Measurements from ENCODE around the gene GAL3ST1.
A peak's percentile ranks its signal among the peaks of the same experiment; 100 is the strongest.
"Not testable (repeated sequence)": the region's sequence is repeated elsewhere in the genome, so short reads cannot be mapped to it uniquely, and the experiment has no call there.

GAL3ST1 gene

DNA sequence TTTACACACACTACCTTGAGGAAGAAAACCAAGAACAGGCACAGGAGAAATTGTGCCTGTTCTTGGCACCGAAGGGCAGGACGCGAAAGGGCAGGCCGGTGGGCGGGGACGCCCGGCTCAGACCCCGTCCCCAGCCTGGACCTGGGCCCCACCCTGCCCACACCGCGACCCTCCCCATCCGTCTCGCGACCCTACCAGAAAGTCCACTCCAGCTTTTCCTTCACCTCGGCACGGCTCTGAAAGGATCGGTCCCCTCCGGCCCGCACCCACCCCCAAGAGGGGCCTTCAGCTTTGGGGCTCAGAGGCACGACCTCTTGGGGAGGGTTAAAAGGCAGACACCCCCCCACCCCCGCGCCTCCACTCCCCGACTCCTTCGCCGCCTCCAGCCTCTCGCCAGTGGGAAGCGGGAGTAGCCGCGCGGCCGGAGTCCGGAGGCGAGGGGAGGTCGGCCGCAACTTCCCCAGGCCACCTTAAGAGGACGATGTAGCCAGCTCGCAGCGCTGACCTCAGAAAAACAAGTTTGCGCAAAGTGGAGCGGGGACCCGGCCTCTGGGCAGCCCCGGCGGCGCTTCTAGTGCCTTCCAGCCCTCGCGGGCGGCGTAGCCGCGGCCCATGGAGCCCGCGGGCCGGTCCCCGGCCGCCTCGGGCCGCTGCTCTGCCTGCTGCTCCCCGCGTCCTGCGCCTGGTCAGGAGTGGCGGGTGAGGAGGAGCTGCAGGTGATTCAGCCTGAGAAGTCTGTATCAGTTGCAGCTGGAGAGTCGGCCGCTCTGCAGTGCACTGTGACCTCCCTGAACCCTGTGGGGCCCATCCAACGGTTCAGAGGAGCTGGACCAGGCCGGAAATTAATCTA lies 32.3 kb downstream of the GAL3ST1 start:
- peak in 3 of 10 donors; percentile 21 to 76 (median 72) for DNase-seq
- intact Hi-C loops (cut with DNase I): no loop called here

DNA sequence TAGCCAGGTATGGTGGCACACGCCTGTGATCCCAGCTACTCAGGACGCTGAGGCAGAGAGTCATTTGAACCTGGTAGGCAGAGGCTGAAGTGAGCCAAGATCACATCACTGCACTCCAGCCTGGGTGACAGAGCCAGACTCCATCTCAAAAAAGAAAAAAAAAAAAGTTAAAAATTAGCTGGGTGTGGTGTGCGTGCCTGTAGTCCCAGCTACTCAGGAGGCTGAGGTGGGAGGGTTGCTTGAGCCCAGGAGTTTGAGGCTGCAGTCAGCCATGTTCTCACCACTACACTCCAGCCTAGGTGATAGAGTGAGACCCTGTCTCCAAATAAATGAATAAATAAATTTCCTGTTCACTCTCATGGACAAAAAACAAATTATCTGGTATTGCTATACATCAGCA lies 33.0 kb downstream of the GAL3ST1 start:
- intact Hi-C loops (cut with DNase I): not testable (repeated sequence)
- DNase-seq: peak in 2 of 10 donors; percentile 31 to 33

DNA sequence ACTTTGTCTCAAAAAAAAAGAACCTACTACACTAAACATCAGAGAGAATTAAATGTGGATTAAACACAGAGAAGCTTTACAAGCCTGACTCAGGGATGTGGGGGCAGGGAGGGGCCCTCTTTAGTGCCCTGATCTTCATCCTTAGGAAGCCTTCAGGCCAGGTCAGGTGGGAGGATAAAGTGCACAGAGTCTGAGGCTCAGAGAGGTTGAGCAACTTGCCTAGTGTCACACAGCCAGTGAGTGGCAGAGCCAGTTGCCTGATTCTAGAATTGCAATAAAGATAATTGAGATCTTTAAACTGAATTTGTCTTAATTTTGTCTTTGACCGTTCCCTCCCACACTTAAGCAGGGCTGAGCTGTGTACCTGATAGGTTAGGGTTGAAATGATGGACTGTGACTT lies 35.1 kb downstream of the GAL3ST1 start:
- intact Hi-C loops (cut with DNase I): no loop called here
- DNase-seq: no peak

DNA sequence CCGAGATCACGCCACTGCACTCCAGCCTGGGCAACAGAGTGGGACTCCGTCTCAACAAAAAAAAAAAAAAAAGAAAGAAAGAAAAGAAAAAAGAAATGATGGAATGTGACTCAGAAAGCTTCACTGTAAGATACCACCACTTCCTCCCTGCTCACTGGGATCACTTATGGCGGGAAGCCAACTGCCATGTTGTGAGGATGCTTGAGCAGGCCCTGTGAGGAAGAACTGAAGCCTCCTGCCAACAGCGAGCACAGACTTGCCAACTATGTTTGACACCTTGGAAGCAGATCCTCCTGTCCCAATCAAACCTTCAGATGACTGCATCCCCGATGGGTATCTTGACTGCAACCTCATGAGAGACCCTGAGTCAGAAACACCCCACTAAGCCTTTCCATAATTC lies 36.2 kb downstream of the GAL3ST1 start:
- intact Hi-C loops (cut with DNase I): no loop called here
- peak in 3 of 10 donors; percentile 9 to 31 (median 25) for DNase-seq

DNA sequence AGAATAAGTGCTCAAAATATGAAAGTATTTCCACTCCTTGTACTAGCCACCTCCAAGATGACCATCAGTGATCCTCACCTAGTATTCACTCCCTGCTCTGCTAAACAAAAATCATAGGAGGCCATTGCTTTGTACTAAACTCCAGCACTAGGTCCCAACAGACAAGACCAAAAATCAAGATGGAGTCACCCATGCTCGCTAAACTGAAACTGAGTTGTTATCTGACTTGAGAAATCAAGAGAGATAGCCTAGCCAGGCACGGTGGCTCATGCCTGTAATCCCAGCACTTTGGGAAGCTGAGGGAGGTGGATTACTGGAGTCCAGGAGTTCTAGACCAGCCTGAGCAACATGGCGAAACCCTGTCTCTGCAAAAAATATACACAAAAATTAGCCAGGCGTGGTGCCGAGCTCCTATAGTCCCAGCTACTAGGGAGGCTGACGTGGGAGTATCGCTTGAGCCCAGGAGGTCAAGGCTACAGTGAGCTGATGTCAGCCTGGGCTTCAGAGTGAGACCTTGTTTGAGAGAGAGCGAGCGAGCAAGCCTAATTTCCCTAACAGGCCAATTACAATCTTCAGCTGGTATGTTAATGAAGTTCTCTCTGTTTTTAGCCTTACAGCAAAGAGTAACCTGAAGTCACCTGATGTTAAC lies 37.3 kb downstream of the GAL3ST1 start:
- DNase-seq: peak in 1 of 10 donors; percentile 7
- intact Hi-C loops (cut with DNase I): no loop called here

DNA sequence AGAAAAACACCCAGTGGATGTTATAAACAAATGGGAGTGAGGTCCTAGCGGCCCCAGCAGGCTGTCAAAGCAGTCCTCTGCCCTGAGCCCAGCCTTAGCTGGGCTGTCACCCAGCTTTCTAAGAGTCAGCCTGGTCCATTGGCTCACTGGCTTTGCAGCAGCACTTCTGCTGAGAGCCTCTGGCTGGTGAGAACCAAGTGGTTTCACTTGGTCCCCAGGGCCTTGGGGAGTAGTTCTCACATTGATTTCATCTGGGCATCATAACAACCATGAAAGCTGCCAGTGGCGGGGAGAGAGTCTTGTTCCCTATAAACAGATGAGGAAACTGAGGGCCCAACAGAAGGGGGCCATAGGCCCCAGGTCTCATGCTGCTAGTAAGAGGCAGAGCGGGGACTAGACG lies 39.3 kb downstream of the GAL3ST1 start:
- DNase-seq: peak in 2 of 10 donors; percentile 30 to 43
- intact Hi-C loops (cut with DNase I): no loop called here

DNA sequence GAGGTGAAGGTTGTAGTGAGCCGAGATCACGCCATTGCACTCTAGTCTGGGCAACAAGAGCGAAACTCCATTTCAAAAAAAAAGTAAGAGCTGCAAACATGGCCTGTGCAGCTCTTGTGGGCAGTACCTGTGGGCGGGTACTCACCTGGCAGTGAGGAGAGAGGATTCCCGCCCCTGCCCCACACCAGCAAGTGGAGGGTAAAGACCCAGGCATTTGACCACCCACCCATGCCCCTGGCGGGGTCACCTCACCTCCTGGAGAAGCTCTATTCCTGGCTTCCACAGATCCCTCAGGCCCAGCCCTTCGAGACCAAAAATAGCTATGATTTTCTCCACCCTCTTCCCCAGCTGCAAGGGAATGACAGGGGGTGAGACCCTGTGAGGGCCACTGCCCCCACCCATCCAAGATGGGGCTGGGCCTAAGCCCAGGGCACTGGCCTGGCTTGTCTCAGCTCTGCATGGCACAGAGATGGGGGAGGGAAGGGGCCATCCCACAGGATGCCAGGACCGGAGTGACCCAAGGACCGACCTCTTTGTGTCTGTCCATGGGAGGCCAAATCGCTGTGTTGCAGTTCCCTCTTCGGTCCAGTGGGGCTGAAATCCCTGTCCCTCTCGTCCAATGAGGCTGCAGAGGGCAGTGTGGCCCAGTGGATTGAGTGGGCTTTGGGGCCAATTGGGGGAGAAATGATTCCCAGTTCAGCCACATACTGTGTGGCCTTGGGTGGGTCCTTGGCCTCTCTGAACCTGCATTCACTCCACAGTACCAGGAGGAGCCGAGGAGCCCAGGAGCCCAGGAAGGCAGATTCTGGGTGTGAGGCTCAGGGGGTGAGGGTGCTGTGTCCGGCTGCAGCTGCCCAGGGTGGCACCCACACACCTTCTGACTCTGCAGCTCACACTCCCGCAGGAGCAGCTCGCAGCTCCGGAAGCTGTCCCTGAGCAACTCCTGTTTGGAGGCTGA lies 42.5 kb downstream of the GAL3ST1 start:
- DNase-seq: peak in 2 of 10 donors; percentile 63 to 76
- intact Hi-C loops (cut with DNase I): no loop called here

DNA sequence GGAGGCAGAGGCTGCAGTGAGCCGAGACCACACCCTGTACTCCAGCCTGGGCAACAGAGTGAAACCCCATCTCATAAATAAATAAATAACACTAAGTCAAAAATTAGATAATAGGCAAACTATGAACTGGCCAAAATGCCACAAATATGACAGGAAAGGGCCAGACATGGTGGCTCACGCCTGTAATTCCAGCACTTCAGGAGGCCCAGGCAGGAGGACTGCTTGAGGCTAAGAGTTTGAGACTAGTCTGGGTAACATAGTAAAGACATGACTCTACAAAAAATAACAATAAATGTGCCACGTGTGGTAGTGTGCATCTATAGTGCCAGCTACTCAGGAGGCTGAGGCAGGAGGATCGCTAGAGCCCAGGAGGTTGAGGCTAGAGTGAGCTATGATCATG lies 47.8 kb downstream of the GAL3ST1 start:
- DNase-seq: peak in 1 of 10 donors; percentile 30
- intact Hi-C loops (cut with DNase I): no loop called here

DNA sequence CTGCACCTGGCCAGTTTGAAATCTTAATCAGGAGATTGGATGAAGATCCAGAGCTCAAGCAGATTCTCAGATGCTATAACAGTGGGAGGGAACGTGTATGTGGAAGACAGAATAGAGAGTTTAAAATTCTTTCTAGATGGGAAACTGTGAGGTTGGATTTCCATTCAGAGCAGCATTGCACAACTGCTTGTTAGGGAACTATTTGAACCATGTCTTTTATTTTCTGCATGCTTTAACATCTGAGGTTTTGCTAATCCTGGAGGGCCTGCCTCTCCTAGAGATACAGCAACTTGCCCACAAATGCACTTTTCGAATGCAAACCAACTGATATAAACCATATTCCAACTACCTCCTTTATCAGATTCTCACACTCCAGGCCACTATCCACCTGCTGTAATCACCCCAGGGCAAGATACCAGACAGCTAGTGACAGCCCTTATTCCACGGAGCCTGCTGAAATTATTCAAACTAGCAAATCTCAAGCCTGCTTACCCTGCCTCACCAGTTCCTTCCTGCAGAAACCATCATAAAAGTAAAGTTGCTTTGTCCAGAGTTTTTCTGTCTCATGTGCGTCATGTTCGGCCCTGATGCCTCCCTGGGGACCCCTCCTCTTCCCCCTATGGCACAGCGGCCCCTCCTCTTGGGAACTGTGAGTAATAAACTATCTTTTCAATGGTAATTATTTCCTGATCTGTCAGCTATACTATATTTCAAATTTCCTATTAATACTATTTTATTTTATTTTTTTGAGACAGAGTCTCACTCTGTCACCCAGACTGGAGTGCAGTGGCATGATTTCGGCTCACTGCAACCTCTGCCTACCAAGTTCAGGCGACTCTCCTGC lies 50.6 kb downstream of the GAL3ST1 start:
- intact Hi-C loops (cut with DNase I): no loop called here
- peak in 1 of 10 donors; percentile 22 for DNase-seq

DNA sequence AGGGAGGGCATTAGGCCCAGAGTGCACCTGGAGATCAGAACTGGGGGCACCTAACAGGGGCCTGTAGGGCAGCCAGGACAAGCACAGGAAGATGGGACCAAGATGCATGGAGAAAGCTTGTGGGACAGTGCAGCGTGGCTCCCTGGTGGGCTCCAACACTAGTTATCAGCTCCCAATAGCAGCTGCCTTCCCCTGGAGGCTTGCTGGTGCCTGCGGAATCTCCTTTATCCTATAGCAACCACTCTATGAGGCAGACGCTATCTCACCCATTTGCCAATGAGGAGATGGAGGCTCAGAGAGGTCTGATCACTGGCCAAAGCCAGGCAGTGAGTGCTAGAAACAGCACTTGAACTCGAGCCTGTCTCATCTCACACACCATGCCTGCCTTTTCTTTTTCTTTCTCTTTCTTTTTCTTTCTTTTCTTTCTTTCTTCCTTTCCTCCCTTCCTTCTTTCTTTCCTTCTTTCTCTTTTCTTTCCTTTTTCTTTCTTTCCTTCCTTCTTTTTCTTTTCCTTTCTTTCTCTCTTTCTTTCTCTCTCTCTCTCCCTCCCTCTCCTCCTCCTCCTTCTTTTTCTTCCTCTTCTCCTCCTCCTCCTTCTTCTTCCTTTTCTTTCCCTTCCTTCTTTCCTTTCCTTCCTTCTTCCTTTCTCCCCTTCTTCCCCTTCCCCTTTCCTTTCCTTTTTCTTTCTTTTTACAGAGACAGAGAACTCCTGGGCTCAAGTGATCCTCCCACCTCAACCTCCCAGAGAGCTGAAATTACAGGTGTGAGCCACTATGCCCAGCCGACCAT lies 52.9 kb downstream of the GAL3ST1 start:
- DNase-seq: peak in 1 of 10 donors; percentile 64
- intact Hi-C loops (cut with DNase I): no loop called here

DNA sequence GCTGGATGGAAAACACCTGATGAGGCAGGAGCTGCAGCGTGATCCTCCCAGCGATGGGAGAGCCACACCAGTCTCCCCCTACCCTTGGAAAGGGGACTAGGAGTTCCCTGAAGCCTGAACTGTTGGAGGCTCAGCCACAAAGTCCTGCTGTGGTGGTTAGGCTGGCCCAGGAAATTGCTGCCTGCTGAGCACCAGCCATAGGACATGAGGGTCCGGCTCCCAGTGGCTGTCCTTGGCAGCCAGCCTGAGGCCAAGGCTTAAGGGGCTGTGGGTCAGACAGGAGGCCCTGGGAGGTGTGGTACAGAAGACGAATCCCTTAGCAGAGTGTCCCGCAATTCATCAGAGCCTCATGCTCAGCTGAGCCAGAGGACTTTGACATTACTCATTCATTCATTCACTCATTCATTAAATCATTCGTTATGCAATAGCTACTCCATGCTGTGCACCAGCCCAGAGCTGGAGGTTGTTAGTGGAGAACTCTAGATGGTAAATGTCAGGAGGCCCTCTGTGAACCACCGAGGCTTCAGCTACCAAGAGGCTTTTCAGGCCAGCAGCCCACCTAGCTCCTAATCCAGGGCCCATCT lies 54.5 kb downstream of the GAL3ST1 start:
- intact Hi-C loops (cut with DNase I): no loop called here
- DNase-seq: peak in 2 of 10 donors; percentile 14 to 60

DNA sequence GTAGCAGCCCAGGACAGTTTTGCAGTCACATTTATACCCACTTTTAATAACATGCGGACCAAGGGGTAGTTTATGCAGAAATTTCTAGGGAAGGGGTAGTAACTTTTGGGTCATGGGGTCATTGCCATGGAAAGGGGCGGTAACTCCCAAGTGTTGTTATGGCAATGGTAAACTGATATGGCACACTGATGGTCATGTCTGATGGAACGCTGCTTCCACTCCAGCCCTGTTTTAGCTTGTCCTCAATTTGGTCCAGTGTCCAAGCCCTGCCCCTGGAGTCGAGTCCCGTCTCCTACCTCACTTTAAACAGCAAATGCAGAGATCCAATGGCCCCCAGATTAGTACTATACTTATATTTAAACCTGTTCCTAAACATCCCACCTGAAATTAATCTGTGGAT lies 57.7 kb downstream of the GAL3ST1 start:
- intact Hi-C loops (cut with DNase I): no loop called here
- peak in 1 of 10 donors; percentile 20 for DNase-seq

DNA sequence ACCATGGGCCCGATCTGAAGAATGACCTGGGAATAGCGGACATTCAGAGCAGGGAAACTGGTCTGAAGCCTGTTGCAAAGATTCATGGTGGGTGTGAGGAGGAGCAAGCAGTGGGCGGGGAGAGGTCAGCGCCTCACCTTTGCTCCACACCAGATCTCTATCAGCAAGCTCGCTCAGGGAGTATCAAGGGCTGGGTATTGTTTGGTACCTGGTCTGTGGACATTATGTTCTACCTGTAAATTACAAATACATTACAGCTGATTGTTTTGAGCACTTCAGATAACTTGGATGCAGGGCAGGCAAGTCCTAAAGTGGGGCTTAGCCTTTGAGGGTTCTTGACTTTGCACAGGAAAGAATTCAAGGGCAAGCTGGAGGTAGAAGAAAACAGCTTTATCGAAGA lies 58.2 kb downstream of the GAL3ST1 start:
- peak in 2 of 10 donors; percentile 6 to 21 for DNase-seq
- intact Hi-C loops (cut with DNase I): no loop called here

DNA sequence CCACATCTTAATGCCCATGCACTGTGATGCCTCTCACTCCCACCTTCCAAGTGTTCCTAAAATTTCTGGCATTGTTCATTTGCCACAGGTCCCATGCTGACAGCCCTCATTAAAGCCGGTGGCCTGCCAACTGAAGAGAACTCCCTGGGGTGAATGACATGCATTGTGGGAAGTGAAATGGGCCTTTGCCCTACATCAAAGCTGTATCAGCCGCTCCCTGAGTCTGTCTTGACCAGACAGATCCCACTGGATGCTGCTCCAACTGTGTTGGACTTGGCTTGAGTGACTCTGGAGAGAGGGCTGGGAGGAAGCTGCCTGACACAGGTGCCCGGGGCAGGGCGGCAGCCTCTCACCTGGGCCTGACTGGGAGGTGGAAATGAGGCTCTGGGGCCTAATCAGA lies 60.2 kb downstream of the GAL3ST1 start:
- peak in 2 of 10 donors; percentile 28 to 34 for DNase-seq

DNA sequence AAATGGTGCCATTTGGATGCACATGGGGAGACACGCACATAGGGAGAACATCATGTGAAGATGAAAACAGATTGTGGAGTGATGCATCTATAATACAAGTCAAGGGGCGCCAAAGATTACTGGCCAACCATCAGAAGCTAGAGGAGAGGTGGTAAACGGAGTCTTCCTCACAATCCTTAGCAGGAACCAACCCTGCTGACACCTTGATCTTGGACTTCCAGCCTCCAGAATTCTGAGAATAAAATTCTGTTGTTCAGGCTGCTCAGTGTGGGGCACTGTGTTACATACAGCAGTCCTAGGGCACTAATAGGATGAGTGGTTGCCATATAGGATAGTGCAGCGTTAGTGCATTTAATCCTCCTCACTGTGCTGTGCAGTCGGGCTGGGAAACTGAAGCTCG lies 61.0 kb downstream of the GAL3ST1 start:
- no peak for DNase-seq
- intact Hi-C loops (cut with DNase I): no loop called here

More for the DNA sequence above, 60.2 kb downstream of the GAL3ST1 start:
- intact Hi-C loops (cut with DNase I): no loop called here

DNA sequence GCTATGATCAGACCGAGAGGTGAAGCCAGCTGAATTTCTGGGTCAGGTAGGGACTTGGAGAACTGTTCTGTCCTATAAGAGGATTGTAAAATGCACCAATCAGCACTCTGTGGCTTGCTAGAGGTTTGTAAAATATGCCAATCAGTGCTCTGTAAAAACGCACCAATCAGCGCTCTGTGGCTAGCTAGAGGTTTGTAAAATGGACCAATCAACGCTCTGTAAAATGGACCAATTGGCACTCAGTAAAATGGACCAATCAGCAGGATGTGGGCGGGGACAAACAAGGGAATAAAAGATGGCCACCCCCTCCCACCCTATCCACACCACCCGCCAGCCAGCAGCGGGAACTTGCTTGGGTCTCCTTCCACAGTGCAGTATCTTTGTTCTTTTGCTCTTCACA lies 62.6 kb downstream of the GAL3ST1 start:
- intact Hi-C loops (cut with DNase I): no loop called here
- no peak for DNase-seq

DNA sequence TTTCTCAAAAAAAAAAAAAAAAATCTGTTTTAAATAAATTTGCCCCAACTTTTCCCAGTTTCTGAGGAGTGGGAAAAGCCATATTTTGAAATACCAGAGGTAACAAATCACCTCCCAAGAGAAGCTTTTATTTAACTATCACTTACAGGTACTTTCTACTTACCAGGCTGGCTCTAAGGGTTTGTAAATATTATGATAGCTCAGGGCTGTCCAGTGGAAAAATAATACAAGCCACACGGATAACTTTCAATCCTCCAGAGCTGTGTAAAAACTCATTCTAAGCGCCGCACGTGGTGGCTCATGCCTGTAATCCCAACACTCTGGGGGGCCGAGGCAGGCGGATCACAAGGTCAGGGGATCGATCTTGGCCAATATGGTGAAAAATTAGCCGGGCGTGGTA lies 63.4 kb downstream of the GAL3ST1 start:
- DNase-seq: peak in 1 of 10 donors; percentile 36
- intact Hi-C loops (cut with DNase I): no loop called here

DNA sequence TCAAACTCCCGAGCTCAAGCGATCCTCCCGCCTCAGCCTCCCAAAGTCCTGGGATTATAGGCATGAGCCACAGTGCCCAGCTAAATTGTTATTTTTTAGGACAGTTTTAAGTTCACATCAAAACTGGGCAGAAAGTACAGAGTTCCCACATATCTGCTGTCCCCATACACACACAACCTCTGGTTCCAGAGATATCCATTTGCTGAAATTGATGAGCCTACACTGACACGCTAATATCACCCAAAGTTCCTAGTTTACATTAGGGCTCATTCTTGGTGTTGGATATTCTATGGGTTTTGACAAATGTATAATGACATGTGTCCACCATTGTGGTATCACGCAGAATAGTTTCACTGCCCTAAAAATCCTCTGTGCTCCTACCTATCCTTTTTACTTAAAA lies 66.2 kb downstream of the GAL3ST1 start:
- intact Hi-C loops (cut with DNase I): no loop called here
- peak in 3 of 10 donors; percentile 0 to 12 (median 5) for DNase-seq

DNA sequence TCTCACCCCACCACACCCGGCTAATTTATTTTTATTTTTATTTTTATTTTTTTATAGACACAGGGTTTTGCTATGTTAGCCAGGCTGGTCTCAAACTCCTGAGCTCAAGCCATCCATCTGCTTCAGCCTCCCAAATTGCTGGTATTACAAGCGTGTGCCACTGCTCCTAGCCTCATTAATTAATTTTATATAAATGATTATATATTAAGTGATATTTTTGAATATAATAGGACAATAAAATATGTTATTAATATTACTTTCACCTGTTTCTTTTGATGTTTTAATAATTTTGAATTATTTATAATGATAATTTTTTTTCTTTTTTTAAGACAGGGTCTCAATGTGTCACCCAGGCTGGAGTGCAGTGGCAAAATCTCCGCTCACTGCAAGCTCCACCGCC lies 66.8 kb downstream of the GAL3ST1 start:
- intact Hi-C loops (cut with DNase I): no loop called here
- no peak for DNase-seq

All from posterior cingulate gyrus (tissue), 11 donors.